ENCODE data around the gene TEAD2. TPM values are rescaled to one million over a fixed set of nuclear protein-coding genes. Genes with fewer than 3 reads are reported as not detected.

Gene TEAD2
- total and polyA plus RNA-seq, 10 of the 15 experiments (the other 5 are each of a cell fraction or from before 2014, with no cell fraction given): 0.04 to 0.26 (median 0.11) TPM; not detected in 3

GRCh38 chr19:49378512-49378911 is 16.3 kb upstream of the TEAD2 start:
- Histone ChIP-seq H3K4me3 (no peak overlapping the region), H2AFZ (ENCODE audit: control insufficient read depth, low read depth, low read length) (no peak overlapping the region), H3K4me2 (ENCODE audit: control insufficient read depth, insufficient read depth) (no peak overlapping the region), H3K9ac (ENCODE audit: control insufficient read depth, insufficient read depth, low read length) (no peak overlapping the region), H3K79me2 (ENCODE audit: control insufficient read depth, insufficient read depth, low read length) (no peaks in the 10 kb centered on the region), H3K27ac (ENCODE audit: control insufficient read depth, insufficient read depth) (no peak overlapping the region), H4K20me1 (ENCODE audit: control insufficient read depth, insufficient read depth) (no peaks in the 10 kb centered on the region), H3K4me1 (ENCODE audit: control insufficient read depth, insufficient read depth, low read length) (no peaks in the 10 kb centered on the region), H3K9me3 (replicated peaks; ENCODE audit: control insufficient read depth, insufficient read depth, low read length) (no peaks in the 10 kb centered on the region), H3K36me3 (ENCODE audit: control insufficient read depth in 2 of 2, insufficient read depth in 2 of 2, low read length in 1 of 2) (no peaks in the 10 kb centered on the region), H3K27me3 (replicated peaks in 1 of 2; ENCODE audit: control insufficient read depth in 2 of 2, insufficient read depth in 2 of 2, low read length in 1 of 2) (no peaks in the 10 kb centered on the region; a peak in 1 of 4 replicates)
- no TSS peak for BruUV-seq (replicated peaks)
- FAIRE-seq: no peak
- 61% methylated on average over 3 of the region's 3 CpGs for WGBS (ENCODE audit: insufficient coverage, insufficient replicate concordance, low lambda C conversion rate, missing lambda C conversion rate)
- ChIA-PET POLR2A (interaction anchor here (0.6 to 1.0 kb wide), 2 partner anchors 13 to 296 kb away, joined by 3 to 5 read pairs; no protein-coding TSS in a partner anchor), RAD21 (ENCODE audit: unreplicated experiment) (interaction anchor here (1.5 kb wide), 1 partner anchor 38 kb away, joined by 8 read pairs; no protein-coding TSS in a partner anchor), SMC1A (ENCODE audit: uncharacterized antibody, unreplicated experiment) (interaction anchor here (1.3 kb wide), 1 partner anchor 30 kb away, joined by 3 read pairs; no protein-coding TSS in a partner anchor), CTCF (interaction anchor here (1.9 kb wide), 1 partner anchor 73 kb away, joined by 8 read pairs; no protein-coding TSS in a partner anchor)
- DNase-seq (ENCODE audit: low read depth, low spot score): no peak
- in situ Hi-C loops (cut with MboI) (no loop called here), intact Hi-C loops (cut with micrococcal nuclease; ENCODE audit: unreplicated experiment) (no loop called here)
- ATAC-seq: no peak
- TF ChIP-seq E4F1 (IDR thresholded peaks at IDR 0.05; ENCODE audit: borderline replicate concordance, partially characterized antibody) (no peak), SKIL (IDR thresholded peaks at IDR 0.05; ENCODE audit: low read depth, poor library complexity, severe bottlenecking) (no peak), CHD2 (IDR thresholded peaks at IDR 0.05; ENCODE audit: borderline replicate concordance, low read depth, low read length) (no peak), NKRF (conservative IDR thresholded peaks at IDR 0.05) (no peak), SIN3A (IDR thresholded peaks at IDR 0.05; ENCODE audit: low read depth, low read length) (no peak), PAX5 (IDR thresholded peaks at IDR 0.05; ENCODE audit: borderline replicate concordance, low read depth, low read length) (no peak), ZBTB40 (IDR thresholded peaks at IDR 0.05; ENCODE audit: borderline replicate concordance) (no peak), ATF2 (IDR thresholded peaks at IDR 0.05; ENCODE audit: low read length) (no peak), CBX5 (IDR thresholded peaks at IDR 0.05; ENCODE audit: low read depth) (no peak), RB1 (IDR thresholded peaks at IDR 0.05; ENCODE audit: borderline replicate concordance) (no peak), EED (IDR thresholded peaks at IDR 0.05; ENCODE audit: low read depth) (no peak)
